Head of caudate nucleus (tissue), 42 donors: ENCODE measurements around the gene RAD23A.
"Not testable (repeated sequence)": the region's sequence is repeated elsewhere in the genome, so short reads cannot be mapped to it uniquely, and the experiment has no call there.

Experiments used
- DNase-seq, 42 donors: peaks; one replicate each; pipeline versions ENCODE4 v3.0.0 to v3.0.0-alpha.2; 2020 to 2021; ENCODE audit warnings: mixed read lengths in 7 of 42
- intact Hi-C: fragments of 100-400 bp; cut with DNase I; formaldehyde crosslinking; loops from one replicate; pipeline ENCODE4 v1.15.0; 2022

RAD23A gene

GRCh38 chr19:12974301-12975220, 28.9 kb downstream of the RAD23A start:
- DNase-seq, result no peak
- intact Hi-C loops, result loop anchor here (5.0 kb wide), 1 partner anchor 288 kb away; no protein-coding TSS in a partner anchor

- DNase-seq, result no peak
- intact Hi-C loops, result loop anchor here (5.0 kb wide), 1 partner anchor 287 kb away; no protein-coding TSS in a partner anchor
Observed at GRCh38 chr19:12975221-12975741, 29.6 kb downstream of the RAD23A start.

- intact Hi-C loops, result loop anchor here (5.0 kb wide), 1 partner anchor 286 kb away; no protein-coding TSS in a partner anchor
- DNase-seq, result not testable (repeated sequence)
Observed at GRCh38 chr19:12976109-12976508, 30.4 kb downstream of the RAD23A start.

GRCh38 chr19:12979974-12980373, 34.3 kb downstream of the RAD23A start:
- no peak for DNase-seq
- intact Hi-C loops, result loop anchor here (5.0 kb wide), 3 partner anchors 52 to 282 kb away; no protein-coding TSS in a partner anchor

- intact Hi-C loops, result loop anchor here (5.0 kb wide), 2 partner anchors 50 to 110 kb away; no protein-coding TSS in a partner anchor
- DNase-seq, result no peak
Observed at GRCh38 chr19:12982648-12983047, 37.0 kb downstream of the RAD23A start.

- no peak for DNase-seq
- intact Hi-C loops, result loop anchor here (5.0 kb wide), 2 partner anchors 49 to 109 kb away; no protein-coding TSS in a partner anchor
Observed at GRCh38 chr19:12983091-12983490, 37.4 kb downstream of the RAD23A start.

- intact Hi-C loops, result loop anchor here (5.0 kb wide), 2 partner anchors 49 to 109 kb away; no protein-coding TSS in a partner anchor
- peak; percentile 59 to 94 (median 86) for DNase-seq
Observed at GRCh38 chr19:12983542-12984142, 38.0 kb downstream of the RAD23A start.

- intact Hi-C loops, result loop anchor here (5.0 kb wide), 2 partner anchors 48 to 108 kb away; no protein-coding TSS in a partner anchor
- peak in 1 of 42 donors; percentile 21 for DNase-seq
Observed at GRCh38 chr19:12984143-12984627, 38.5 kb downstream of the RAD23A start.

GRCh38 chr19:12984683-12985048, 39.0 kb downstream of the RAD23A start:
- DNase-seq, result peak in 36 of 42 donors; percentile 31 to 84 (median 60)
- intact Hi-C loops, result loop anchor here (5.0 kb wide), 2 partner anchors 48 to 108 kb away; no protein-coding TSS in a partner anchor

- intact Hi-C loops, result no loop called here
- peak; percentile 71 to 96 (median 90) for DNase-seq
Observed at GRCh38 chr19:12985049-12985776, 39.6 kb downstream of the RAD23A start.

GRCh38 chr19:12986726-12987125, 41.1 kb downstream of the RAD23A start:
- no peak for DNase-seq
- intact Hi-C loops, result no loop called here

- intact Hi-C loops, result no loop called here
- DNase-seq, result no peak
Observed at GRCh38 chr19:12987190-12987589, 41.5 kb downstream of the RAD23A start.

GRCh38 chr19:12987781-12988180, 42.1 kb downstream of the RAD23A start:
- no peak for DNase-seq
- intact Hi-C loops, result no loop called here

GRCh38 chr19:12990431-12990830, 44.8 kb downstream of the RAD23A start:
- no peak for DNase-seq
- intact Hi-C loops, result no loop called here

- no peak for DNase-seq
- intact Hi-C loops, result no loop called here
Observed at GRCh38 chr19:12990853-12991252, 45.2 kb downstream of the RAD23A start.

- no peak for DNase-seq
- intact Hi-C loops, result no loop called here
Observed at GRCh38 chr19:12991296-12991695, 45.6 kb downstream of the RAD23A start.

GRCh38 chr19:12992729-12993128, 47.1 kb downstream of the RAD23A start:
- DNase-seq, result no peak
- intact Hi-C loops, result no loop called here

- intact Hi-C loops, result no loop called here
- DNase-seq, result peak in 1 of 42 donors; percentile 36
Observed at GRCh38 chr19:12993562-12993961, 47.9 kb downstream of the RAD23A start.
